ENCODE results near the gene MESP2.

Gene MESP2

DNA sequence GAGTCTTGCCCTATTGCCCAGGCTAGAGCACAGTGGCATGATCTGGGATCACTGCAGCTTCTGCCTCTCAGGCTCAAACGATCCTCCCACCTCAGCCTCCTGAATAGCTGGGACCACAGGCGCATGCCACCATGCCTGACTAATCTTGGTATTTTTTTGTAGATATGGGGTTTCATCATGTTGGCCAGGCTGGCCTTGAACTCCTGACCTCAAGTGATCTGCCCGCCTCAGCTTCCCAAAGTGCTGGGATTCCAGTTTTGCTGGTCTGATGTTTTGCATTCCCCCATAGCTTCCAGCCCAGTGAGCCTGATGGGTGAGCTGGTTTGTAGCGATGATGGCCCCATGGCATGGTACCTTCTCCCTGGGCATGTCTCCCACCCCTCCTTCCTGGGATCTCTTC is 20.4 kb upstream of the MESP2 start:
- Histone ChIP-seq H4K20me1 (ENCODE audit: control insufficient read depth, insufficient read depth, low read depth, low read length) (no peaks in the 10 kb centered on the region), H3F3A (ENCODE audit: control insufficient read depth, insufficient read depth) (no peaks in the 10 kb centered on the region), H3K9me2 (replicated peaks; ENCODE audit: control insufficient read depth, low read length) (no peaks in the 10 kb centered on the region), H3K36me3 (ENCODE audit: control insufficient read depth, low read length) (no peaks in the 10 kb centered on the region), H3K4me1 (ENCODE audit: control insufficient read depth, low read length) (peaks cover 7% of the 10 kb centered on the region), H3K4me3 (ENCODE audit: low read length) (no peak overlapping the region), H3K27me3 (ENCODE audit: control insufficient read depth, low read length) (peaks cover 7% of the 10 kb centered on the region; the same call in 1 of the 2 replicates), H3K9me3 (ENCODE audit: control insufficient read depth, insufficient read depth, low read length) (no peaks in the 10 kb centered on the region), H3K4me2 (ENCODE audit: low read length) (no peak overlapping the region), H3K79me2 (ENCODE audit: control insufficient read depth, low read length) (no peaks in the 10 kb centered on the region), H3K27ac (ENCODE audit: low read depth, low read length) (no peak overlapping the region)
- TF ChIP-seq, protein P1, sequence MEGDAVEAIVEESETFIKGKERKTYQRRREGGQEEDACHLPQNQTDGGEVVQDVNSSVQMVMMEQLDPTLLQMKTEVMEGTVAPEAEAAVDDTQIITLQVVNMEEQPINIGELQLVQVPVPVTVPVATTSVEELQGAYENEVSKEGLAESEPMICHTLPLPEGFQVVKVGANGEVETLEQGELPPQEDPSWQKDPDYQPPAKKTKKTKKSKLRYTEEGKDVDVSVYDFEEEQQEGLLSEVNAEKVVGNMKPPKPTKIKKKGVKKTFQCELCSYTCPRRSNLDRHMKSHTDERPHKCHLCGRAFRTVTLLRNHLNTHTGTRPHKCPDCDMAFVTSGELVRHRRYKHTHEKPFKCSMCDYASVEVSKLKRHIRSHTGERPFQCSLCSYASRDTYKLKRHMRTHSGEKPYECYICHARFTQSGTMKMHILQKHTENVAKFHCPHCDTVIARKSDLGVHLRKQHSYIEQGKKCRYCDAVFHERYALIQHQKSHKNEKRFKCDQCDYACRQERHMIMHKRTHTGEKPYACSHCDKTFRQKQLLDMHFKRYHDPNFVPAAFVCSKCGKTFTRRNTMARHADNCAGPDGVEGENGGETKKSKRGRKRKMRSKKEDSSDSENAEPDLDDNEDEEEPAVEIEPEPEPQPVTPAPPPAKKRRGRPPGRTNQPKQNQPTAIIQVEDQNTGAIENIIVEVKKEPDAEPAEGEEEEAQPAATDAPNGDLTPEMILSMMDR (IDR thresholded peaks at IDR 0.05; ENCODE audit: low read depth, low read length, poor library complexity, severe bottlenecking) = no peak
- TF ChIP-seq EZH2phosphoT487 (IDR thresholded peaks at IDR 0.05; ENCODE audit: borderline replicate concordance, low read length) = no peak

DNA sequence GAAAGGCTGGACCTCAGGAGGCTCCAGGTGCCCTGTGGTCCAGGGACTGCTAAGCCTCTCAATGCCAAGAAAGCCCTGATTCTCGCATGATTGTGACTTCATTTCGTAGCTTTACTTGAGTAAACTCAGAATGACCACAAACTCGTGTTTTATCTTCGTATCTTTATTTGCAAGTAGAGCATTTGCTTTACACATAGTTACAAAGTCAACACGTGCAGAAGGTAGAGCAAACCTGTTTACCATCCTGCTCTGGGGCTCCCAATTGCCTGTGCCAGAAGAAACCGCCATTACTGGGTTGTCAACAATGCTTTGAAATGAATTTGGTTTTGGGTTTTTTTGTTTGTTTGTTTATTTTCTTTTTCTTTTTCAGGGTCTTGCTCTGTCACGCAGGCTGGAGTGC is 19.2 kb upstream of the MESP2 start:
- no peaks in the 10 kb centered on the region for H3K27me3 ChIP-seq (ENCODE audit: control insufficient read depth, low read length)
- no peaks in the 10 kb centered on the region for H3F3A ChIP-seq (ENCODE audit: control insufficient read depth, insufficient read depth)
- H3K36me3 ChIP-seq (ENCODE audit: control insufficient read depth, low read length) = no peaks in the 10 kb centered on the region
- no peak for TF ChIP-seq EZH2phosphoT487 (IDR thresholded peaks at IDR 0.05; ENCODE audit: borderline replicate concordance, low read length)
- TF ChIP-seq, protein P1 (IDR thresholded peaks at IDR 0.05; ENCODE audit: low read depth, low read length, poor library complexity, severe bottlenecking) = no peak
- H4K20me1 ChIP-seq (ENCODE audit: control insufficient read depth, insufficient read depth, low read depth, low read length) = no peaks in the 10 kb centered on the region
- H3K9me2 ChIP-seq (replicated peaks; ENCODE audit: control insufficient read depth, low read length) = no peaks in the 10 kb centered on the region
- no peaks in the 10 kb centered on the region for H3K79me2 ChIP-seq (ENCODE audit: control insufficient read depth, low read length)
- no peak overlapping the region for H3K27ac ChIP-seq (ENCODE audit: low read depth, low read length)
- H3K9me3 ChIP-seq (ENCODE audit: control insufficient read depth, insufficient read depth, low read length) = no peaks in the 10 kb centered on the region
- H3K4me3 ChIP-seq (ENCODE audit: low read length) = no peak overlapping the region
- no peaks in the 10 kb centered on the region for H3K4me1 ChIP-seq (ENCODE audit: control insufficient read depth, low read length)
- H3K4me2 ChIP-seq (ENCODE audit: low read length) = no peak overlapping the region

DNA sequence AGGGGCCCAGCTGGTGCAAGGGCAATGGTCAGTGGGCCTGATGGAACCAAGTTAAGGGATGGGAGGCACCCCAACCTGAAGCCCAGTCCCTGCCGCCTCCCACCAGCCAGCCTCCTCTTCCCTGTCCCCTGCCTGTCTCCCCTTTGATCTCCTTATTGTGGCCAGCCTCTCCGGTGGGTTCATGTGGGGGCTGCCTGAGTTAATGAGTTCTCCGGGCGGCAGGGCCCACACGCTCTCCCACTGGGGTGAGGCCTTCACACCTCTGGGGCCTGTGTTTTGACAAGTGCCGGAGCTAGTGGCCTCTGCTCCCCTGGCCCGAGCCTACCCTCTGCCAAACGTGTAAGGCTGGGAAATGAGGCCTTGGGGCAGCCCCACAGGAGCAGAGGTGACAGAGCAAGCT is 17.8 kb upstream of the MESP2 start:
- Histone ChIP-seq H3K9me3 (ENCODE audit: control insufficient read depth, insufficient read depth, low read length) (no peaks in the 10 kb centered on the region), H3K27ac (ENCODE audit: low read depth, low read length) (no peak overlapping the region), H3K4me1 (ENCODE audit: control insufficient read depth, low read length) (no peaks in the 10 kb centered on the region), H3F3A (ENCODE audit: control insufficient read depth, insufficient read depth) (no peaks in the 10 kb centered on the region), H3K4me2 (ENCODE audit: low read length) (no peak overlapping the region), H3K36me3 (ENCODE audit: control insufficient read depth, low read length) (no peaks in the 10 kb centered on the region), H3K9me2 (replicated peaks; ENCODE audit: control insufficient read depth, low read length) (no peaks in the 10 kb centered on the region), H4K20me1 (ENCODE audit: control insufficient read depth, insufficient read depth, low read depth, low read length) (no peaks in the 10 kb centered on the region), H3K27me3 (ENCODE audit: control insufficient read depth, low read length) (no peaks in the 10 kb centered on the region), H3K4me3 (ENCODE audit: low read length) (no peak overlapping the region), H3K79me2 (ENCODE audit: control insufficient read depth, low read length) (no peaks in the 10 kb centered on the region)
- TF ChIP-seq, protein P1 (IDR thresholded peaks at IDR 0.05; ENCODE audit: low read depth, low read length, poor library complexity, severe bottlenecking) = no peak
- TF ChIP-seq EZH2phosphoT487 (IDR thresholded peaks at IDR 0.05; ENCODE audit: borderline replicate concordance, low read length) = no peak

DNA sequence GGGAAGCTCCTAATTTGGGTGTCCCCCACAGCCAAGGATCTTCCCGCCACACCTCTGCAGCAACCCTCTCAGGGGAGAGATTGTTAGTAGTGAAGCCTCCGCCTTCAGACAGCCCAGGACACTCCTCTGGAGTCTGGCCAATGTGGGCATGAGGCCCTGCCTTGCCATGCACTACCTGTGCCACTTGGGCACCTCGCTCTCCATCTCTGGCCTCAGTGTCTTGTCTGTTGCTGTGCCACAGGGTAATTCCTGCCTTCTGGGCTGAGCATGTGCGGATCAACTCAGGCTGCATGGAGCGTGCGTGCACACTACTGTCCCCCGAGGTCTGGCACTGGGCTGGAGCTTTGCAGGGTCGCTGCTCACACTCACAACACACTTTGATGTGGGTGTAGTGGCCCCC is 17.2 kb upstream of the MESP2 start:
- H3K27ac ChIP-seq (ENCODE audit: low read depth, low read length) = no peak overlapping the region
- H3K79me2 ChIP-seq (ENCODE audit: control insufficient read depth, low read length) = no peaks in the 10 kb centered on the region
- no peaks in the 10 kb centered on the region for H3K4me1 ChIP-seq (ENCODE audit: control insufficient read depth, low read length)
- no peaks in the 10 kb centered on the region for H3F3A ChIP-seq (ENCODE audit: control insufficient read depth, insufficient read depth)
- no peaks in the 10 kb centered on the region for H4K20me1 ChIP-seq (ENCODE audit: control insufficient read depth, insufficient read depth, low read depth, low read length)
- H3K4me3 ChIP-seq (ENCODE audit: low read length) = no peak overlapping the region
- H3K27me3 ChIP-seq (ENCODE audit: control insufficient read depth, low read length) = no peaks in the 10 kb centered on the region
- no peak overlapping the region for H3K4me2 ChIP-seq (ENCODE audit: low read length)
- H3K36me3 ChIP-seq (ENCODE audit: control insufficient read depth, low read length) = no peaks in the 10 kb centered on the region
- no peaks in the 10 kb centered on the region for H3K9me2 ChIP-seq (replicated peaks; ENCODE audit: control insufficient read depth, low read length)
- no peaks in the 10 kb centered on the region for H3K9me3 ChIP-seq (ENCODE audit: control insufficient read depth, insufficient read depth, low read length)
- no peak for TF ChIP-seq EZH2phosphoT487 (IDR thresholded peaks at IDR 0.05; ENCODE audit: borderline replicate concordance, low read length)
- TF ChIP-seq, protein P1 (IDR thresholded peaks at IDR 0.05; ENCODE audit: low read depth, low read length, poor library complexity, severe bottlenecking) = no peak

Measured in DOHH2 (cell line).